HL-60 (cell line): ENCODE results near the gene NACC2.

Experiments
- DNase-seq, 2 experiments: peaks; one replicate each; pipeline ENCODE4 v3.0.0-alpha.2; 2010 to 2020; ENCODE audit warnings: low read depth in 1 of 2, low spot score in 1 of 2
- H3K27ac ChIP-seq: fragments of 250-450 bp; sonication (Bioruptor Pico); replicated peaks from 2 replicates; pipeline ENCODE4 v1.5.1; 2020; ENCODE audit warnings: mild to moderate bottlenecking, moderate library complexity
- H3K27me3 ChIP-seq: fragments of 250-450 bp; sonication (Bioruptor Pico); 2 replicates; pipeline ENCODE4 v1.5.1; 2021; ENCODE audit warnings: mild to moderate bottlenecking, moderate library complexity; ENCODE audit not compliant: insufficient read depth, poor library complexity, severe bottlenecking
- H3K4me3 ChIP-seq: replicated peaks from 2 replicates; pipeline ENCODE4 v1.5.1; 2011; ENCODE audit warnings: mild to moderate bottlenecking, control low read depth, low read length; ENCODE audit not compliant: insufficient read depth
- CTCF ChIP-seq: IDR thresholded peaks from one replicate; pipeline ENCODE4 v1.5.1; 2011; ENCODE audit warnings: low read length, control low read depth, inconsistent platforms; ENCODE audit not compliant: insufficient read depth
- GABPA ChIP-seq: IDR thresholded peaks from 2 replicates; pipeline ENCODE4 v1.6.1; 2012; ENCODE audit warnings: low read depth
- POLR2AphosphoS5 ChIP-seq: IDR thresholded peaks from 2 replicates; pipeline ENCODE4 v1.6.1; 2012; ENCODE audit warnings: low read depth
- REST ChIP-seq: IDR thresholded peaks from 2 replicates; pipeline ENCODE4 v1.6.1; 2012; ENCODE audit warnings: low read depth; ENCODE audit not compliant: insufficient replicate concordance
- SPI1 ChIP-seq: IDR thresholded peaks from 2 replicates; pipeline ENCODE4 v1.6.1; 2012; ENCODE audit warnings: low read depth, mild to moderate bottlenecking, borderline replicate concordance

Gene NACC2

GRCh38 chr9:136100700-136101614, 5.9 kb upstream of the NACC2 start:
- Histone ChIP-seq H3K4me3 (no peak overlapping the region), H3K27ac (no peak overlapping the region), H3K27me3 (peaks cover 4% of the 10 kb centered on the region)
- TF ChIP-seq REST (no peak), CTCF (no peak)
- DNase-seq: no peak

GRCh38 chr9:136099542-136099941, 4.5 kb upstream of the NACC2 start:
- DNase-seq: no peak
- Histone ChIP-seq H3K27me3 (no peaks in the 10 kb centered on the region), H3K4me3 (no peak overlapping the region), H3K27ac (no peak overlapping the region)
- TF ChIP-seq REST: no peak
- no peak for TF ChIP-seq GABPA
- no peak for TF ChIP-seq POLR2AphosphoS5
- TF ChIP-seq SPI1: no peak

- H3K4me3 ChIP-seq: no peak overlapping the region
Measured at GRCh38 chr9:136098844-136099243, 3.8 kb upstream of the NACC2 start.

More at GRCh38 chr9:136098844-136099243, 3.8 kb upstream of the NACC2 start:
- DNase-seq: no peak
- H3K27ac ChIP-seq: no peak overlapping the region
- no peaks in the 10 kb centered on the region for H3K27me3 ChIP-seq
- TF ChIP-seq SPI1: no peak
- TF ChIP-seq GABPA: no peak
- no peak for TF ChIP-seq CTCF
- no peak for TF ChIP-seq REST
- no peak for TF ChIP-seq POLR2AphosphoS5
